GM10248 (cell line): ENCODE results near the gene SLC6A6.

ENCODE experiments used
- CTCF ChIA-PET: fragments of 300-600 bp; sonication (Branson Sonifier 250); formaldehyde crosslinking; extraction: SDS; loops from one replicate; lab custom pipeline; 2021; ENCODE audit warnings: antibody characterized with exemption; lab: Yijun Ruan, JAX
- POLR2A ChIA-PET: fragments of 350-650 bp; sonication (Branson Sonifier 250); formaldehyde crosslinking; extraction: SDS; loops from one replicate; lab custom pipeline; 2020; ENCODE audit warnings: antibody characterized with exemption; lab: Yijun Ruan, JAX
- DNase-seq: peaks from one replicate; pipeline ENCODE4 v3.0.0; 2012; ENCODE audit errors: extremely low spot score
- TF ChIP-seq, protein P1 (sequence below): IDR thresholded peaks from 2 replicates; pipeline ENCODE4 v1.5.1; 2012; ENCODE audit warnings: mild to moderate bottlenecking, low read depth; ENCODE audit errors: extremely low read depth, missing control alignments, control extremely low read depth

Gene SLC6A6

DNA sequence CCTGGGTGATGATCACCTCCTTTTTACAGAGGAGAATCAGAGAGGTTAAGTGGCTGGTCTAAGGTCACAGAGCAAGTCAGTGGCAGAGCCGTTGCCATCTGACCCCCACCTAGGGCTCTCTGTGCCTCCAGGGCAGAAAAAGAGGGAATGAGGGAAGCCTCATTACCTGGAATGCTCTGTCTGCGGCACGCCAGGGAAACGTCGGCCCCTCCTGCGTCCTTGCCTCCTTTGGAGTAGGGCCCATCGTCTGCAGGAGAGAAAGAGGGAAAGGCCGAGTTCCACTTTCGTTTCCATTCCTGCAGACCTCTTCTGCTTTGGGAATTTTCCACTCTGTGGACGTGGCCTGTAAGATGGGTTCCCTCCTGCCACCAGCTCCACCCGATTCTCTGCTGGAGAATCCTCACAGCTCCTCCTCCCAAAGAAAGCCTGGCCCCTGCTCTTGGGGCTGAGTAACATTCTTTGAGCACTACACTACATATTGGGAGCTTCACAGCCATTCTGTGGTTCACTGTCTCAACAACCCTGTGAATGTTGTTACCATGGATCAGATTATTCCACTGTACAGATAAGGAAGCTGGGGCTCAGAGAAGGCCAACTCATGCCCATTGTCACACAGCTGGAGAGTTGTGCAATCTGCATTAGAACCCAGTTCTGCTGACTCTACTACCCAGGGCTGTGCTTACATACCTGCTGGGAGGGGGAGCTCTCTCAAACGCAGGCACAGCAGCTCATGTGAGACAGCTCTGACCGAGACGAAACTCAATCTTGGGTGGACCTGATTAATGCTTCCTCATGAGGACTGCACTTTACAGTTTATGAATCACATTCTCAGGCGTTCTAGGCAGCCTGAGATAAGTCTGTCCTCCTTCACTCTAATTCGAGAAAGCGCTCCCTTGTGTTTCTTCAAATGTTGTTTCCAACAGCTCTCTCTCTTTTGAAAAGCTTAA, 123.6 kb downstream of the SLC6A6 start:
- ChIA-PET CTCF (interaction anchor here (1.0 to 1.8 kb wide), 3 partner anchors 14 to 395 kb away, joined by 3 to 5 read pairs (median 3); no protein-coding TSS in a partner anchor), POLR2A (no interaction called here)
- TF ChIP-seq, protein P1, sequence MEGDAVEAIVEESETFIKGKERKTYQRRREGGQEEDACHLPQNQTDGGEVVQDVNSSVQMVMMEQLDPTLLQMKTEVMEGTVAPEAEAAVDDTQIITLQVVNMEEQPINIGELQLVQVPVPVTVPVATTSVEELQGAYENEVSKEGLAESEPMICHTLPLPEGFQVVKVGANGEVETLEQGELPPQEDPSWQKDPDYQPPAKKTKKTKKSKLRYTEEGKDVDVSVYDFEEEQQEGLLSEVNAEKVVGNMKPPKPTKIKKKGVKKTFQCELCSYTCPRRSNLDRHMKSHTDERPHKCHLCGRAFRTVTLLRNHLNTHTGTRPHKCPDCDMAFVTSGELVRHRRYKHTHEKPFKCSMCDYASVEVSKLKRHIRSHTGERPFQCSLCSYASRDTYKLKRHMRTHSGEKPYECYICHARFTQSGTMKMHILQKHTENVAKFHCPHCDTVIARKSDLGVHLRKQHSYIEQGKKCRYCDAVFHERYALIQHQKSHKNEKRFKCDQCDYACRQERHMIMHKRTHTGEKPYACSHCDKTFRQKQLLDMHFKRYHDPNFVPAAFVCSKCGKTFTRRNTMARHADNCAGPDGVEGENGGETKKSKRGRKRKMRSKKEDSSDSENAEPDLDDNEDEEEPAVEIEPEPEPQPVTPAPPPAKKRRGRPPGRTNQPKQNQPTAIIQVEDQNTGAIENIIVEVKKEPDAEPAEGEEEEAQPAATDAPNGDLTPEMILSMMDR, result no peak
- DNase-seq, result no peak

DNA sequence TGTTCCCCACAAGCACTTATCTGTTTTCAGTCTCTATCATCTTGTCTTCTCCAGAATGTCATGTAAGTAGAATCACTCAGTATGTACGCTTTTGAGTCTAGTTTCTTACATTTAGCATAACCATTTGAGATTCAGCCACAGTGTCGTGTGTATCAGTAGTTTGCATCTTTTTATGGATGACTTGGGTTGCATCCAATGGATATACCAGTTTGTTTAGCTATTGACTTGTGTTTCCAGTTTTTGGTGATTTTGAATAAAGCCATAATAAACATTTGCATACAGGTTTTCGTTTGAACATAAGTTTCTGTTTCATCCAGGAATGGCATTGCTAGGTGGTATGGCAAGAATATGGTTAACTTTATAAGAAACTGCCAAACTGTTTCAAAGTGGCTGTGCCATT, 125.7 kb downstream of the SLC6A6 start:
- TF ChIP-seq, protein P1, result no peak
- CTCF ChIA-PET, result interaction anchor here (1.1 kb wide), 1 partner anchor 19 kb away, joined by 5 read pairs; no protein-coding TSS in a partner anchor
- POLR2A ChIA-PET, result no interaction called here
- no peak for DNase-seq

DNA sequence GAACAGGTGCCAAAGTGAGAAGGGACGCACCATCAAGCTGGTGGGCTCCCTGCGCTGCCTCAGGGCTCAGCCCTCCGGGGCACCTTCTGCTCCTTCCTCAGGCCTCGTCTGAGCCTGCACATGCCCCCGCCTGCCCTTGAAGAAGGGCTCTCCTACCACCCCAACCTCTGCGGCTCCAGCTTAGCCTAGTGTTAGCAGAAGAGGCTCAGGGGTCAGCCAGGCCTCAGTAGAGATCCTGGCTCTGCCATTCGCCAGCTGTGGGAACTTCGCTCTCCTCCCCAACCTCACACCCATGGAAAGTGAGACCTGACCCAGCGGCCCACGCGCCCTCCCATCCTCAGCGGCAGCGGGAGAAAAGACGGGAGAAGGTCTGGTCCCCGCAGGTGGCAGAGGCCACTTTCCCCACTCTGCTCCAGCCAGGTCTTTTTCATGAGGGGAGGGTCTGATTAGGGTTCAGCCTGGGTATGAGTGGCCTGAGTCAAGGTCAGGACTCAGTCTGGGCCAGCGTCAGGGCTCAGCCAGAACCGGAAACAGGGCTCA, 129.5 kb downstream of the SLC6A6 start:
- ChIA-PET CTCF (no interaction called here), POLR2A (no interaction called here)
- TF ChIP-seq, protein P1, result no peak
- no peak for DNase-seq

DNA sequence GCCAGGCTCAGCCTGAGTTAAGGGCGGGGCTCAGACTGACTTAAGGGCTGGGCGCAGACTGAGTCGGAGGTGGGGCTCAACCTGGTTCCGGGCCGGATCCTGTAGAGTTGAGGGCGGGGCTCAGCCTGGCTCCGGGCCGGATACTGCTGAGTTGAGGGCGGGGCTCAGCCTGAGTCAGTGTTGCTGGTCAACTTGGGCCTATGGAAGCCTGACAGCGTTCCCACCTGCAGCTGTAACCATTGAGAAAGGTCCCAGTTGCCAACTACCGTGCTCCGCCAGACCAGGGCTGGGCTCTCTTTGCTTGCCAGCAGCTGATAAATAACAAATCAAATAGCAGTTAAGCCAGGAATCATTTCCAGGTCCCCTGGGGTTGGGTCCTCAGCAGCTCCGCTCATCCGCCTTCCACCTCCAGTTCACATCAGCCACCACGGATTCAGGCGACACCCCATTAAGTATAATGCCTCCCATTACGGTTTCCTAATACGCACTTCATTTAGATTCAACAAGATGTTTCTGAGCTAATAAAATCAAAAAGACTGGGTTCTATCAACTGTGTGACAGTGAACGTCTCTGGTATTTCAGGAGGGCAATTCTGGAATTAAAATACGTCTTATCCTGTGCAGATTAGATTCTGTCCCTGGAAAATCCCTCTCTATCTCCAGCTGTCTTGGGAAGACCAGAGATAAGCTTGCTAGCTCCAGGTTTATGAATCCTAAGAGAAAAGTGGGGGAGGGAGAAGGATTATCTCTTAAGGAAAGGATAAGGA, 130.5 kb downstream of the SLC6A6 start:
- CTCF ChIA-PET, result interaction anchor here (0.9 kb wide), 1 partner anchor 24 kb away, joined by 3 read pairs; no protein-coding TSS in a partner anchor
- POLR2A ChIA-PET, result no interaction called here
- TF ChIP-seq, protein P1, result no peak
- DNase-seq, result no peak

DNA sequence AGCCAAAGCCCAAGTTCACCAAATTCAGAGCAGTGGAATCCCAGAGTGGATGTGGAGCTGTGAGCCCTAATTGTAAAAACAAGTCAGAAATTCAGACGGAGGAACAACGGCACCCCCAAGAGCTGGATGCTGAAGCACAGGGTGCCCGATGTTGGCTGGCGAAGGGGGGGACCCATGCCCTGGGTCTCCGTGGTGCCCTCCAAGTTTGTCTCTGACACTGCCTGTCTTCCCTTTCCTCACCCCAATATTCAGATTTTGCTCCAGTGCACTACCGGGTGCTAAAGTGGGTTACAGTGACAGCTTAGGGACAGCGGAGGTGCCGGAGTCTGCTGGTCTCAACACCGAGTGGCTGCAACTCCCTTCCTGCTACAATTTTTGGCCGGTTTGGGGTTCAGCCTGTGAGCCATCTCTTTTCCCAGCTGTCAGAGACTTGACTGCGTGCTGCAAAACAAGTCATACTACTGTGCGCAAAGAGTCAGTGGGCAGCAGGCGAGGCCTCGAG, 131.1 kb downstream of the SLC6A6 start:
- CTCF ChIA-PET, result interaction anchor here (0.9 kb wide), 1 partner anchor 24 kb away, joined by 3 read pairs; no protein-coding TSS in a partner anchor
- TF ChIP-seq, protein P1, result no peak
- POLR2A ChIA-PET, result no interaction called here
- no peak for DNase-seq
